ENCODE results near the gene OR8H3. TPM values are rescaled to one million over a fixed set of nuclear protein-coding genes. Genes with fewer than 3 reads are reported as not detected.
"Not testable (repeated sequence)": the region's sequence is repeated elsewhere in the genome, so short reads cannot be mapped to it uniquely, and the experiment has no call there.

The OR8H3 gene
- total and polyA plus RNA-seq, 4 donors = not detected

- TF ChIP-seq FOXA1 (IDR thresholded peaks at IDR 0.05) (no peak), MAX (IDR thresholded peaks at IDR 0.05) (no peak), FOXA2 (IDR thresholded peaks at IDR 0.05) (no peak), EGR1 (IDR thresholded peaks at IDR 0.05; ENCODE audit: low read depth in 2 of 2) (no peak), GABPA (IDR thresholded peaks at IDR 0.05 in 1 of 2, conservative IDR thresholded peaks at IDR 0.05 in 1 of 2) (no peak), NR2F2 (IDR thresholded peaks at IDR 0.05) (no peak), RAD21 (IDR thresholded peaks at IDR 0.05) (no peak), JUND (IDR thresholded peaks at IDR 0.05) (no peak), TAF1 (conservative IDR thresholded peaks at IDR 0.05) (no peak), YY1 (IDR thresholded peaks at IDR 0.05) (no peak), RXRA (IDR thresholded peaks at IDR 0.05) (no peak)
- TF ChIP-seq, protein P1, sequence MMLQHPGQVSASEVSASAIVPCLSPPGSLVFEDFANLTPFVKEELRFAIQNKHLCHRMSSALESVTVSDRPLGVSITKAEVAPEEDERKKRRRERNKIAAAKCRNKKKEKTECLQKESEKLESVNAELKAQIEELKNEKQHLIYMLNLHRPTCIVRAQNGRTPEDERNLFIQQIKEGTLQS (IDR thresholded peaks at IDR 0.05) = no peak
- no peak within 1 kb of the TSS for H3K9ac ChIP-seq (ENCODE audit: low read depth in 1 of 2, low read length in 2 of 2)
- H3K9me3 ChIP-seq (ENCODE audit: control insufficient read depth in 4 of 4, low read length in 3 of 4) = no peaks in the 10 kb centered on the region
- H3K4me1 ChIP-seq (ENCODE audit: control insufficient read depth in 4 of 4, insufficient read depth in 4 of 4, low read length in 3 of 4) = no peaks in the 10 kb centered on the region
- H3K27ac ChIP-seq (ENCODE audit: low read depth in 1 of 2, low read length in 2 of 2) = no peak within 1 kb of the TSS
- H3K27me3 ChIP-seq (ENCODE audit: control insufficient read depth in 4 of 4, insufficient read depth in 4 of 4, low read length in 3 of 4) = no peaks in the 10 kb centered on the region
- no peak for DNase-seq (ENCODE audit: low spot score)
- H3K36me3 ChIP-seq (ENCODE audit: control insufficient read depth in 4 of 4, insufficient read depth in 3 of 4, low read depth in 1 of 4, low read length in 3 of 4) = no peaks in the 10 kb centered on the region
- no peak within 1 kb of the TSS for H3K4me3 ChIP-seq (ENCODE audit: low read depth in 1 of 3, low read length in 3 of 3)
These were observed 18.9 kb upstream of the OR8H3 start, which contains the start of gene OR8H2 for GRCh38 chr11:56103210-56103737. TSS of gene OR8H2 (plus strand) at chr11:56103687. CDS start at chr11:56105043, 1,356 bp downstream.

DNA sequence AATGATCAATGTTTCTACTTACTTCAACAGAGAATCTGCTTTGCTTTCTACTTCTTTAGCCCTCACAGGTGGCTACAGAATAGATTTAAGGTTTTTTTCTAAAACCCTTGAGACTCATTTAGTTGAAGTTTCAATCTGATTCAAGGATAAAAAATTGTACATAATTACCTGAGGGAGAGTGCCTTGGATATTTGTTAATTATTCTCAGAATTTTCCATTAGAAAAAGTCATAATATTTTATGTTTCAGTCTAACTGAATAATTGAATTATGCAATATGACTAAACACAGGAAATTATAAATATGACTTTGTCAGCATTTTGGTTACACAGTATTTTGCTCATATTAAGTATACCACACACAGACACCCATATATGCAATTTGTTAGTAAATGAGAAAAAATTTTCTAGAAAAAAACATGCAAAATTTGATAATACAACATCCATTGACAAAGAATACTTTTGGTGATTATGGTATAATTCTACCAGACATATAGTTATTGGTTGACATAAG lies 18.0 kb downstream of the OR8H3 start, which contains the start of gene OR8J3:
Gene OR8J3, minus strand, starts transcription at position 51 of the 511 bp plus-strand sequence. CDS start 2,483 bp downstream, outside the sequence.
- DNase-seq (ENCODE audit: low spot score) = no peak
- H3K36me3 ChIP-seq (ENCODE audit: control insufficient read depth in 4 of 4, insufficient read depth in 3 of 4, low read depth in 1 of 4, low read length in 3 of 4) = no peaks in the 10 kb centered on the region
- H3K4me3 ChIP-seq (ENCODE audit: low read depth in 1 of 3, low read length in 3 of 3) = no peak within 1 kb of the TSS
- no peak within 1 kb of the TSS for H3K27ac ChIP-seq (ENCODE audit: low read depth in 1 of 2, low read length in 2 of 2)
- TF ChIP-seq JUND (IDR thresholded peaks at IDR 0.05) (no peak), RXRA (IDR thresholded peaks at IDR 0.05) (no peak), MAX (IDR thresholded peaks at IDR 0.05) (no peak), EGR1 (IDR thresholded peaks at IDR 0.05; ENCODE audit: low read depth in 2 of 2) (no peak), YY1 (IDR thresholded peaks at IDR 0.05) (no peak)
- H3K9me3 ChIP-seq (ENCODE audit: control insufficient read depth in 4 of 4, low read length in 3 of 4) = no peaks in the 10 kb centered on the region
- no peak within 1 kb of the TSS for H3K9ac ChIP-seq (ENCODE audit: low read depth in 1 of 2, low read length in 2 of 2)
- H3K27me3 ChIP-seq (ENCODE audit: control insufficient read depth in 4 of 4, insufficient read depth in 4 of 4, low read length in 3 of 4) = no peaks in the 10 kb centered on the region
- H3K4me1 ChIP-seq (ENCODE audit: control insufficient read depth in 4 of 4, insufficient read depth in 4 of 4, low read length in 3 of 4) = no peaks in the 10 kb centered on the region

DNA sequence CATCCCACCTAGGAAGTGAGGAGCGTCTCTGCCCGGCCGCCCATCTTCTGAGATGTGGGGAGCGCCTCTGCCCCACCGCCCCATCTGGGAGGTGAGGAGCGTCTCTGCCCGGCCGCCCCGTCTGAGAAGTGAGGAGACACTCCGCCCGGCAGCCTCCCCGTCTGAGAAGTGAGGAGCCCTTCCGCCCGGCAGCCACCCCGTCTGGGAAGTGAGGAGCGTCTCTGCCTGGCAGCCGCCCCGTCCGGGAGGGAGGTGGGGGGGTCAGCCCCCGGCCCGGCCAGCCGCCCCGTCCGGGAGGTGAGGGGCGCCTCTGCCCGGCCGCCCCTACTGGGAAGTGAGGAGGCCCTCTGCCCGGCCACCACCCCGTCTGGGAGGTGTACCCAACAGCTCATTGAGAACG lies 21.5 kb downstream of the OR8H3 start:
- H3K9ac ChIP-seq (ENCODE audit: low read depth in 1 of 2, low read length in 2 of 2); H3K9me3 ChIP-seq (ENCODE audit: control insufficient read depth in 4 of 4, low read length in 3 of 4); H3K27ac ChIP-seq (ENCODE audit: low read depth in 1 of 2, low read length in 2 of 2); H3K4me1 ChIP-seq (ENCODE audit: control insufficient read depth in 4 of 4, insufficient read depth in 4 of 4, low read length in 3 of 4); DNase-seq (ENCODE audit: low spot score); H3K27me3 ChIP-seq (ENCODE audit: control insufficient read depth in 4 of 4, insufficient read depth in 4 of 4, low read length in 3 of 4); H3K36me3 ChIP-seq (ENCODE audit: control insufficient read depth in 4 of 4, insufficient read depth in 3 of 4, low read depth in 1 of 4, low read length in 3 of 4); H3K4me3 ChIP-seq (ENCODE audit: low read depth in 1 of 3, low read length in 3 of 3): not testable (repeated sequence)
- WGBS = 92% methylated on average over 30 of the region's 30 CpGs

GRCh38 chr11:56151376-56151775 lies 29.2 kb downstream of the OR8H3 start:
- no peaks in the 10 kb centered on the region for H3K27me3 ChIP-seq (ENCODE audit: control insufficient read depth in 4 of 4, insufficient read depth in 4 of 4, low read length in 3 of 4)
- H3K4me3 ChIP-seq (ENCODE audit: low read depth in 1 of 3, low read length in 3 of 3) = no peak overlapping the region
- no peak for DNase-seq (ENCODE audit: low spot score)
- H3K27ac ChIP-seq (ENCODE audit: low read depth in 1 of 2, low read length in 2 of 2) = no peak overlapping the region
- H3K4me1 ChIP-seq (ENCODE audit: control insufficient read depth in 4 of 4, insufficient read depth in 4 of 4, low read length in 3 of 4) = no peaks in the 10 kb centered on the region
- 55% methylated on average over 1 of the region's 1 CpG for WGBS
- no peaks in the 10 kb centered on the region for H3K36me3 ChIP-seq (ENCODE audit: control insufficient read depth in 4 of 4, insufficient read depth in 3 of 4, low read depth in 1 of 4, low read length in 3 of 4)
- H3K9ac ChIP-seq (ENCODE audit: low read depth in 1 of 2, low read length in 2 of 2) = no peak overlapping the region
- H3K9me3 ChIP-seq (ENCODE audit: control insufficient read depth in 4 of 4, low read length in 3 of 4) = peaks cover 0 to 7% (median under 1%) of the 10 kb centered on the region in 4 donors
- no peak for TF ChIP-seq YY1 (IDR thresholded peaks at IDR 0.05)
- TF ChIP-seq, protein P2, sequence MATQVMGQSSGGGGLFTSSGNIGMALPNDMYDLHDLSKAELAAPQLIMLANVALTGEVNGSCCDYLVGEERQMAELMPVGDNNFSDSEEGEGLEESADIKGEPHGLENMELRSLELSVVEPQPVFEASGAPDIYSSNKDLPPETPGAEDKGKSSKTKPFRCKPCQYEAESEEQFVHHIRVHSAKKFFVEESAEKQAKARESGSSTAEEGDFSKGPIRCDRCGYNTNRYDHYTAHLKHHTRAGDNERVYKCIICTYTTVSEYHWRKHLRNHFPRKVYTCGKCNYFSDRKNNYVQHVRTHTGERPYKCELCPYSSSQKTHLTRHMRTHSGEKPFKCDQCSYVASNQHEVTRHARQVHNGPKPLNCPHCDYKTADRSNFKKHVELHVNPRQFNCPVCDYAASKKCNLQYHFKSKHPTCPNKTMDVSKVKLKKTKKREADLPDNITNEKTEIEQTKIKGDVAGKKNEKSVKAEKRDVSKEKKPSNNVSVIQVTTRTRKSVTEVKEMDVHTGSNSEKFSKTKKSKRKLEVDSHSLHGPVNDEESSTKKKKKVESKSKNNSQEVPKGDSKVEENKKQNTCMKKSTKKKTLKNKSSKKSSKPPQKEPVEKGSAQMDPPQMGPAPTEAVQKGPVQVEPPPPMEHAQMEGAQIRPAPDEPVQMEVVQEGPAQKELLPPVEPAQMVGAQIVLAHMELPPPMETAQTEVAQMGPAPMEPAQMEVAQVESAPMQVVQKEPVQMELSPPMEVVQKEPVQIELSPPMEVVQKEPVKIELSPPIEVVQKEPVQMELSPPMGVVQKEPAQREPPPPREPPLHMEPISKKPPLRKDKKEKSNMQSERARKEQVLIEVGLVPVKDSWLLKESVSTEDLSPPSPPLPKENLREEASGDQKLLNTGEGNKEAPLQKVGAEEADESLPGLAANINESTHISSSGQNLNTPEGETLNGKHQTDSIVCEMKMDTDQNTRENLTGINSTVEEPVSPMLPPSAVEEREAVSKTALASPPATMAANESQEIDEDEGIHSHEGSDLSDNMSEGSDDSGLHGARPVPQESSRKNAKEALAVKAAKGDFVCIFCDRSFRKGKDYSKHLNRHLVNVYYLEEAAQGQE (IDR thresholded peaks at IDR 0.05) = no peak
- TF ChIP-seq, protein P1 (IDR thresholded peaks at IDR 0.05) = no peak
- no peak for TF ChIP-seq HNF4A (conservative IDR thresholded peaks at IDR 0.05)
- TF ChIP-seq RAD21 (IDR thresholded peaks at IDR 0.05) = no peak
- no peak for TF ChIP-seq RXRA (IDR thresholded peaks at IDR 0.05)
- TF ChIP-seq HNF4G (IDR thresholded peaks at IDR 0.05) = no peak
- TF ChIP-seq ZBTB33 (IDR thresholded peaks at IDR 0.05) = no peak

Data from liver (tissue), 9 donors.